K562 (cell line): ENCODE data around the gene CCDC78. TPM values are rescaled to one million over a fixed set of nuclear protein-coding genes. Genes with fewer than 3 reads are reported as not detected.

ENCODE experiments used
- BRF1 ChIP-seq: IDR thresholded peaks from 3 replicates; pipeline ENCODE4 v1.6.1; 2011; ENCODE audit warnings: borderline replicate concordance, mild to moderate bottlenecking; ENCODE audit not compliant: insufficient read length; ENCODE audit errors: extremely low read depth
- CBX3 ChIP-seq, 2 experiments: IDR thresholded peaks; 1 replicate in 1 of 2; 2 replicates in 1 of 2; pipeline ENCODE4 v1.6.1; 2012; ENCODE audit warnings: inconsistent platforms in 2 of 2, low read length in 2 of 2, borderline replicate concordance in 1 of 2, control low read depth in 1 of 2
- CREB3L1 ChIP-seq: fragments of 450-650 bp; IDR thresholded peaks from 2 replicates; pipeline ENCODE4 v1.6.1; 2014; ENCODE audit warnings: low read depth, mild to moderate bottlenecking, moderate library complexity, borderline replicate concordance
- E2F8 ChIP-seq: fragments of 450-650 bp; IDR thresholded peaks from 2 replicates; pipeline ENCODE4 v1.7.1; 2018; ENCODE audit warnings: mild to moderate bottlenecking, low read depth; ENCODE audit not compliant: partially characterized antibody
- HDGF ChIP-seq: fragments of 450-650 bp; IDR thresholded peaks from 2 replicates; pipeline ENCODE4 v1.6.1; 2016
- IRF2 ChIP-seq: sonication (generic); formaldehyde crosslinking; IDR thresholded peaks from 2 replicates; pipeline ENCODE4 v1.8.1; 2022; ENCODE audit warnings: mild to moderate bottlenecking, missing genetic modification reagents
- KDM5B ChIP-seq: fragments of 200-600 bp; sonication (generic); IDR thresholded peaks from 2 replicates; pipeline ENCODE4 v1.6.1; 2012; ENCODE audit warnings: low read depth, mild to moderate bottlenecking, moderate library complexity, low read length, control low read depth, inconsistent platforms; ENCODE audit not compliant: insufficient replicate concordance
- KLF1 ChIP-seq: fragments of 450-650 bp; IDR thresholded peaks from 2 replicates; pipeline ENCODE4 v1.6.1; 2016; ENCODE audit warnings: missing genetic modification characterization, missing compliant biosample characterization
- PTRF ChIP-seq: fragments of 450-650 bp; IDR thresholded peaks from 2 replicates; pipeline ENCODE4 v1.6.1; 2016; ENCODE audit warnings: mild to moderate bottlenecking, missing genetic modification characterization, missing compliant biosample characterization
- SFPQ ChIP-seq: fragments of 200-400 bp; formaldehyde crosslinking; IDR thresholded peaks from 2 replicates; pipeline ENCODE4 v1.6.1; 2017; ENCODE audit warnings: mild to moderate bottlenecking, low read depth, low read length, moderate library complexity
- SIX5 ChIP-seq, 2 experiments: IDR thresholded peaks; 2 replicates each; pipeline ENCODE4 v1.6.1; 2011; ENCODE audit warnings: low read length in 2 of 2, borderline replicate concordance in 1 of 2, low read depth in 1 of 2, mild to moderate bottlenecking in 1 of 2, moderate library complexity in 1 of 2; ENCODE audit not compliant: insufficient read depth in 1 of 2
- TAF1 ChIP-seq: IDR thresholded peaks from 2 replicates; pipeline ENCODE4 v1.6.1; 2011; ENCODE audit warnings: mild to moderate bottlenecking, low read length, moderate library complexity; ENCODE audit not compliant: insufficient read depth, control insufficient read depth, severe bottlenecking; ENCODE audit errors: extremely low read depth
- YBX1 ChIP-seq: fragments of 450-650 bp; IDR thresholded peaks from 2 replicates; pipeline ENCODE4 v1.7.1; 2016; ENCODE audit warnings: mild to moderate bottlenecking
- ZNF449 ChIP-seq: fragments of 250-450 bp; sonication (Bioruptor Pico); IDR thresholded peaks from 2 replicates; pipeline ENCODE4 v1.8.0; 2022; ENCODE audit warnings: moderate library complexity, mild to moderate bottlenecking, inconsistent platforms
- ZNF740 ChIP-seq, 3 experiments: fragments of 200-800 bp in 1 of 3; sonication (Bioruptor generic) in 1 of 3; sonication (generic) in 1 of 3; formaldehyde crosslinking in 1 of 3; IDR thresholded peaks; 2 replicates each; pipeline versions ENCODE4 v1.6.1 to v1.8.0; 2016 to 2022; ENCODE audit warnings: mild to moderate bottlenecking in 2 of 3, missing compliant biosample characterization in 2 of 3, missing genetic modification characterization in 2 of 3, missing genetic modification reagents in 1 of 3
- ZNF79 ChIP-seq: fragments of 250-450 bp; sonication (Bioruptor Pico); IDR thresholded peaks from 2 replicates; pipeline ENCODE4 v1.4.0; 2020; ENCODE audit warnings: low read depth, mild to moderate bottlenecking, moderate library complexity
- polyA plus RNA-seq, 8 experiments: library from polyadenylated mRNA; depleted of rRNA in 4 of 8; stranded (reverse) in 5 of 8; unstranded in 3 of 8; fragments of >200 nt; fragmentation: Nextera tagmentation in 2 of 8; fragmentation: Illumina TruSeq in 1 of 8; extraction: Ambion mirVana in 2 of 8; extraction: Trizol in 1 of 8; gene quantifications; 2 replicates each; pipeline versions ENCODE4 v1.2.1 to v1.2.3, GENCODE V29; 2011 to 2014; ENCODE audit warnings: inconsistent platforms in 1 of 8, missing spikeins in 1 of 8
- total RNA-seq, 7 experiments: library from RNA; depleted of rRNA in 6 of 7; stranded (reverse); fragments of >200 nt in 6 of 7; fragmentation: Illumina TruSeq in 2 of 7; extraction: Trizol in 2 of 7; gene quantifications; 2 replicates each; pipeline versions ENCODE4 v1.2.1 to v1.2.3, GENCODE V29; 2011 to 2021; ENCODE audit warnings: low replicate concordance in 1 of 7

Gene CCDC78
- total and polyA plus RNA-seq, 9 of the 15 experiments (the other 6 are each of a cell fraction or from before 2014, with no cell fraction given): 0.24 to 17.7 (median 2.9) TPM

- TF ChIP-seq CREB3L1 (peak; percentile 84), PTRF (tag) (no peak), YBX1 (no peak), HDGF (no peak), BRF1 (no peak), SFPQ (0 out of 2 replicates have a peak, but pooled peaks have one; percentile 46), CBX3 (IDR thresholded peaks at IDR 0.05; ENCODE audit: borderline replicate concordance in 1 of 2, low read length in 2 of 2) (peak in 1 of 2 experiments; percentile 60; a peak in 1 of 3 replicates), ZNF79 (CRISPR knock-in tag) (no peak), TAF1 (peak; percentile 82), SIX5 (IDR thresholded peaks at IDR 0.05; ENCODE audit: borderline replicate concordance in 1 of 2, insufficient read depth in 1 of 2, low read depth in 1 of 2, low read length in 2 of 2) (peak; percentile 44 to 52; a peak in 3 of 4 replicates), E2F8 (peak; percentile 6), KLF1 (tag) (peak; percentile 88), ZNF740 (CRISPR knock-in tag; IDR thresholded peaks at IDR 0.05) (no peak), ZNF740 (tag; IDR thresholded peaks at IDR 0.05) (no peak), KDM5B (peak; percentile 84), ZNF449 (CRISPR knock-in tag) (peak; percentile 85; the same call in 1 of the 2 replicates), IRF2 (CRISPR knock-in tag) (0 out of 2 replicates have a peak, but pooled peaks have one; percentile 17)
Observed at GRCh38 chr16:720990-721764, 5.1 kb downstream of the CCDC78 start, which contains the start of gene ANTKMT (continued).
